HFF-Myc (cell line): ENCODE results near the gene PHC3.

Experiments
- DNase-seq: peaks from one replicate; pipeline ENCODE4 v3.0.0-alpha.2; 2011; ENCODE audit warnings: low read depth; ENCODE audit errors: extremely low read depth
- H3K4me3 ChIP-seq: replicated peaks from 2 replicates; pipeline ENCODE4 v1.5.1; 2011; ENCODE audit warnings: low read depth, mild to moderate bottlenecking, control low read depth, low read length
- TF ChIP-seq, protein P1 (sequence below): IDR thresholded peaks from 2 replicates; pipeline ENCODE4 v1.5.1; 2012; ENCODE audit warnings: mild to moderate bottlenecking, low read depth, low read length, control low read depth; ENCODE audit errors: missing control alignments

The PHC3 gene

GRCh38 chr3:170154569-170155143, 26.9 kb downstream of the PHC3 start:
- H3K4me3 ChIP-seq: no peak overlapping the region
- DNase-seq: no peak
- TF ChIP-seq, protein P1, sequence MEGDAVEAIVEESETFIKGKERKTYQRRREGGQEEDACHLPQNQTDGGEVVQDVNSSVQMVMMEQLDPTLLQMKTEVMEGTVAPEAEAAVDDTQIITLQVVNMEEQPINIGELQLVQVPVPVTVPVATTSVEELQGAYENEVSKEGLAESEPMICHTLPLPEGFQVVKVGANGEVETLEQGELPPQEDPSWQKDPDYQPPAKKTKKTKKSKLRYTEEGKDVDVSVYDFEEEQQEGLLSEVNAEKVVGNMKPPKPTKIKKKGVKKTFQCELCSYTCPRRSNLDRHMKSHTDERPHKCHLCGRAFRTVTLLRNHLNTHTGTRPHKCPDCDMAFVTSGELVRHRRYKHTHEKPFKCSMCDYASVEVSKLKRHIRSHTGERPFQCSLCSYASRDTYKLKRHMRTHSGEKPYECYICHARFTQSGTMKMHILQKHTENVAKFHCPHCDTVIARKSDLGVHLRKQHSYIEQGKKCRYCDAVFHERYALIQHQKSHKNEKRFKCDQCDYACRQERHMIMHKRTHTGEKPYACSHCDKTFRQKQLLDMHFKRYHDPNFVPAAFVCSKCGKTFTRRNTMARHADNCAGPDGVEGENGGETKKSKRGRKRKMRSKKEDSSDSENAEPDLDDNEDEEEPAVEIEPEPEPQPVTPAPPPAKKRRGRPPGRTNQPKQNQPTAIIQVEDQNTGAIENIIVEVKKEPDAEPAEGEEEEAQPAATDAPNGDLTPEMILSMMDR: no peak

- TF ChIP-seq, protein P1: no peak
- no peak overlapping the region for H3K4me3 ChIP-seq
- DNase-seq: no peak
Observed at GRCh38 chr3:170154084-170154483, 27.4 kb downstream of the PHC3 start.

DNA sequence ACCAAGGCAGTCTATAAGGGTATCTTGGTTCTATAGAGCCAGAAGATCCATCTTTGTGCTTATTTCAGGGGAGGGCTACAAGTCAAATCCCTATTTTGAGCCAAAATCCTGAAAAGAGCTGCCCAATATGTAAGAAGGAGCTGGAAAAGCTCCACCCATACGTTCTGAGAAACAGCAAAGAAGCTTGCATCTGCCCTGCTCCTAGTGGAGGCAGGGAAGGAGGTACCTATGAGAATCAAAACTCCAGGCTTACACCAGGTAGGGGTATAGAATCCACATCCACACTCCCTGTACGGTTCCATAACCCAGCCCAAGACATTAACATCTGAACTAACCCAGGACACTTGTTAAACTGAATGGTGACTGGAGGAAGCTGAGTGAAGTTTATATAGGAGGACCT, 30.0 kb downstream of the PHC3 start:
- DNase-seq: no peak
- TF ChIP-seq, protein P1: no peak
- H3K4me3 ChIP-seq: no peak overlapping the region

- H3K4me3 ChIP-seq: no peak overlapping the region
- DNase-seq: no peak
- TF ChIP-seq, protein P1: no peak
Observed at GRCh38 chr3:170149016-170149415, 32.5 kb downstream of the PHC3 start.

GRCh38 chr3:170145278-170145677, 36.3 kb downstream of the PHC3 start:
- DNase-seq: no peak
- H3K4me3 ChIP-seq: no peak overlapping the region
- TF ChIP-seq, protein P1: no peak

- TF ChIP-seq, protein P1: no peak
- no peak overlapping the region for H3K4me3 ChIP-seq
- no peak for DNase-seq
Observed at GRCh38 chr3:170144437-170144843, 37.1 kb downstream of the PHC3 start.

DNA sequence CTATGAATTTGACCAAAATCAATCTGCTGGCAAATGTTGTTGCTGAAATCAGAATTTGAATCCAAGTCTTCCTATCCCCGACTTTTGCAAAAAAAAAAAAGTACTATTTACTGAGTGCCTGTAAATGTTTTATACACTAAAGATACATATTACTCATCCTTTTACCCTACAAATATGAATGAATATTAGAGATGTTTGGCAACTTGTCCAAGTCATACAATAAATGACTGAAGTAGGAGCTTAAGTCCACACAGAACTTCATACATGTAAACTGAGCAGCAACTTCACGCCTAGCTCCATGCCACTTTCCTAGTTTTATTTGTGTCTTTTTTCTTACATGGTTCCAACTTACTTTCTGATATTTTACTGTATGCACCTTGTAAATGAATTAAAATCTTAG, 39.2 kb downstream of the PHC3 start:
- TF ChIP-seq, protein P1: no peak
- no peak overlapping the region for H3K4me3 ChIP-seq
- no peak for DNase-seq
